NOMO-1 treated with dmso at 0.1 percent for 144 hours (cell line): Measurements from ENCODE around the gene ZBTB45.
"Not testable (repeated sequence)": the region's sequence is repeated elsewhere in the genome, so short reads cannot be mapped to it uniquely, and the experiment has no call there.

Experiments
- DNase-seq: peaks from one replicate; lab custom pipeline; 2025; ENCODE audit not compliant: unreplicated experiment; lab: John Stamatoyannopoulos, UW

Gene ZBTB45

GRCh38 chr19:58510084-58510862 lies 9.3 kb downstream of the ZBTB45 start:
- DNase-seq: no peak

GRCh38 chr19:58509731-58510083 lies 9.9 kb downstream of the ZBTB45 start:
- DNase-seq: no peak

GRCh38 chr19:58507602-58508223 lies 11.9 kb downstream of the ZBTB45 start:
- DNase-seq: not testable (repeated sequence)

GRCh38 chr19:58500242-58500641 lies 19.4 kb downstream of the ZBTB45 start:
- no peak for DNase-seq

GRCh38 chr19:58499021-58499927 lies 20.3 kb downstream of the ZBTB45 start:
- DNase-seq: peak; percentile 96

- DNase-seq: no peak
These were observed 21.1 kb downstream of the ZBTB45 start for GRCh38 chr19:58498316-58499020.

- no peak for DNase-seq
These were observed 21.9 kb downstream of the ZBTB45 start for GRCh38 chr19:58497634-58498170.

GRCh38 chr19:58492265-58492664 lies 27.3 kb downstream of the ZBTB45 start:
- DNase-seq: no peak

GRCh38 chr19:58491393-58491792 lies 28.2 kb downstream of the ZBTB45 start:
- DNase-seq: no peak

GRCh38 chr19:58484349-58484748 lies 35.3 kb downstream of the ZBTB45 start:
- not testable (repeated sequence) for DNase-seq

- DNase-seq: no peak
These were observed 35.8 kb downstream of the ZBTB45 start for GRCh38 chr19:58483776-58484175.

GRCh38 chr19:58482372-58482771 lies 37.2 kb downstream of the ZBTB45 start:
- DNase-seq: no peak

GRCh38 chr19:58480831-58481230 lies 38.8 kb downstream of the ZBTB45 start:
- no peak for DNase-seq

- no peak for DNase-seq
These were observed 39.2 kb downstream of the ZBTB45 start for GRCh38 chr19:58480481-58480830.

GRCh38 chr19:58479736-58480480 lies 39.7 kb downstream of the ZBTB45 start:
- no peak for DNase-seq

GRCh38 chr19:58479303-58479702 lies 40.3 kb downstream of the ZBTB45 start:
- no peak for DNase-seq

- DNase-seq: no peak
These were observed 41.7 kb downstream of the ZBTB45 start for GRCh38 chr19:58477871-58478270.

- no peak for DNase-seq
These were observed 42.5 kb downstream of the ZBTB45 start for GRCh38 chr19:58477130-58477529.

GRCh38 chr19:58476498-58477015 lies 43.1 kb downstream of the ZBTB45 start:
- DNase-seq: no peak
